ENCODE measurements around the gene RNF39.

- TF ChIP-seq, protein P1, sequence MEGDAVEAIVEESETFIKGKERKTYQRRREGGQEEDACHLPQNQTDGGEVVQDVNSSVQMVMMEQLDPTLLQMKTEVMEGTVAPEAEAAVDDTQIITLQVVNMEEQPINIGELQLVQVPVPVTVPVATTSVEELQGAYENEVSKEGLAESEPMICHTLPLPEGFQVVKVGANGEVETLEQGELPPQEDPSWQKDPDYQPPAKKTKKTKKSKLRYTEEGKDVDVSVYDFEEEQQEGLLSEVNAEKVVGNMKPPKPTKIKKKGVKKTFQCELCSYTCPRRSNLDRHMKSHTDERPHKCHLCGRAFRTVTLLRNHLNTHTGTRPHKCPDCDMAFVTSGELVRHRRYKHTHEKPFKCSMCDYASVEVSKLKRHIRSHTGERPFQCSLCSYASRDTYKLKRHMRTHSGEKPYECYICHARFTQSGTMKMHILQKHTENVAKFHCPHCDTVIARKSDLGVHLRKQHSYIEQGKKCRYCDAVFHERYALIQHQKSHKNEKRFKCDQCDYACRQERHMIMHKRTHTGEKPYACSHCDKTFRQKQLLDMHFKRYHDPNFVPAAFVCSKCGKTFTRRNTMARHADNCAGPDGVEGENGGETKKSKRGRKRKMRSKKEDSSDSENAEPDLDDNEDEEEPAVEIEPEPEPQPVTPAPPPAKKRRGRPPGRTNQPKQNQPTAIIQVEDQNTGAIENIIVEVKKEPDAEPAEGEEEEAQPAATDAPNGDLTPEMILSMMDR (conservative IDR thresholded peaks at IDR 0.05; ENCODE audit: low read length), result no peak
- TF ChIP-seq EZH2phosphoT487 (IDR thresholded peaks at IDR 0.05; ENCODE audit: borderline replicate concordance, low read depth, low read length), result no peak
These were observed 8.0 kb downstream of the RNF39 start for GRCh38 chr6:30067460-30068139.
